ENCODE measurements around the gene NFATC1. TPM values are rescaled to one million over a fixed set of nuclear protein-coding genes. Genes with fewer than 3 reads are reported as not detected.

Gene NFATC1
- polyA plus RNA-seq, 1 donor from 2014 or later: 0.37 TPM

- Histone ChIP-seq H4K20me1 (ENCODE audit: insufficient read depth) (no peaks in the 10 kb centered on the region), H2AFZ (ENCODE audit: low read depth, low read length) (no peak overlapping the region), H3K9me2 (ENCODE audit: insufficient read depth, low read length) (no peaks in the 10 kb centered on the region), H3F3A (ENCODE audit: insufficient read depth, low read length, poor library complexity, severe bottlenecking) (no peaks in the 10 kb centered on the region), H3K27me3 (ENCODE audit: insufficient read depth, low read depth, low read length) (no peaks in the 10 kb centered on the region), H3K9me3 (ENCODE audit: low read length) (no peaks in the 10 kb centered on the region), H3K9ac (ENCODE audit: low read length) (no peak overlapping the region), H3K36me3 (ENCODE audit: insufficient read depth, low read length) (no peaks in the 10 kb centered on the region), H3K79me2 (replicated peaks; ENCODE audit: insufficient read depth, low read length) (no peaks in the 10 kb centered on the region), H3K27ac (ENCODE audit: low read length) (no peak overlapping the region), H3K4me2 (ENCODE audit: low read length) (no peak overlapping the region), H3K4me3 (ENCODE audit: low read length) (no peak overlapping the region)
- TF ChIP-seq TAF1 (IDR thresholded peaks at IDR 0.05; ENCODE audit: low read depth) (no peak), SMC3 (conservative IDR thresholded peaks at IDR 0.05; ENCODE audit: poor library complexity) (no peak), MXI1 (conservative IDR thresholded peaks at IDR 0.05; ENCODE audit: poor library complexity, severe bottlenecking) (no peak), CTCF (IDR thresholded peaks at IDR 0.05; ENCODE audit: poor library complexity, severe bottlenecking) (no peak), POLR2AphosphoS5 (IDR thresholded peaks at IDR 0.05) (no peak), REST (IDR thresholded peaks at IDR 0.05; ENCODE audit: borderline replicate concordance) (no peak), EZH2 (IDR thresholded peaks at IDR 0.05; ENCODE audit: borderline replicate concordance, insufficient read depth, low read length, poor library complexity, severe bottlenecking) (no peak)
Observed at GRCh38 chr18:79439628-79440023, 43.9 kb downstream of the NFATC1 start.

GRCh38 chr18:79440316-79441110 is 44.8 kb downstream of the NFATC1 start:
- Histone ChIP-seq H3K79me2 (replicated peaks; ENCODE audit: insufficient read depth, low read length) (no peaks in the 10 kb centered on the region), H3K9ac (ENCODE audit: low read length) (no peak overlapping the region), H3K4me3 (ENCODE audit: low read length) (no peak overlapping the region), H3K27me3 (ENCODE audit: insufficient read depth, low read depth, low read length) (no peaks in the 10 kb centered on the region), H4K20me1 (ENCODE audit: insufficient read depth) (no peaks in the 10 kb centered on the region), H3K9me3 (ENCODE audit: low read length) (no peaks in the 10 kb centered on the region), H3K36me3 (ENCODE audit: insufficient read depth, low read length) (no peaks in the 10 kb centered on the region), H3K9me2 (ENCODE audit: insufficient read depth, low read length) (no peaks in the 10 kb centered on the region), H3K4me2 (ENCODE audit: low read length) (no peak overlapping the region), H3F3A (ENCODE audit: insufficient read depth, low read length, poor library complexity, severe bottlenecking) (no peaks in the 10 kb centered on the region), H3K27ac (ENCODE audit: low read length) (no peak overlapping the region), H2AFZ (ENCODE audit: low read depth, low read length) (no peak overlapping the region)
- TF ChIP-seq MXI1 (conservative IDR thresholded peaks at IDR 0.05; ENCODE audit: poor library complexity, severe bottlenecking) (no peak), TAF1 (IDR thresholded peaks at IDR 0.05; ENCODE audit: low read depth) (no peak), POLR2AphosphoS5 (IDR thresholded peaks at IDR 0.05) (no peak), EZH2 (IDR thresholded peaks at IDR 0.05; ENCODE audit: borderline replicate concordance, insufficient read depth, low read length, poor library complexity, severe bottlenecking) (no peak), SMC3 (conservative IDR thresholded peaks at IDR 0.05; ENCODE audit: poor library complexity) (no peak), EP300 (conservative IDR thresholded peaks at IDR 0.05; ENCODE audit: poor library complexity, severe bottlenecking) (no peak), REST (IDR thresholded peaks at IDR 0.05; ENCODE audit: borderline replicate concordance) (no peak), CTCF (IDR thresholded peaks at IDR 0.05; ENCODE audit: poor library complexity, severe bottlenecking) (no peak), RAD21 (conservative IDR thresholded peaks at IDR 0.05) (no peak)
